ENCODE results near the gene ARRB1.

DNA sequence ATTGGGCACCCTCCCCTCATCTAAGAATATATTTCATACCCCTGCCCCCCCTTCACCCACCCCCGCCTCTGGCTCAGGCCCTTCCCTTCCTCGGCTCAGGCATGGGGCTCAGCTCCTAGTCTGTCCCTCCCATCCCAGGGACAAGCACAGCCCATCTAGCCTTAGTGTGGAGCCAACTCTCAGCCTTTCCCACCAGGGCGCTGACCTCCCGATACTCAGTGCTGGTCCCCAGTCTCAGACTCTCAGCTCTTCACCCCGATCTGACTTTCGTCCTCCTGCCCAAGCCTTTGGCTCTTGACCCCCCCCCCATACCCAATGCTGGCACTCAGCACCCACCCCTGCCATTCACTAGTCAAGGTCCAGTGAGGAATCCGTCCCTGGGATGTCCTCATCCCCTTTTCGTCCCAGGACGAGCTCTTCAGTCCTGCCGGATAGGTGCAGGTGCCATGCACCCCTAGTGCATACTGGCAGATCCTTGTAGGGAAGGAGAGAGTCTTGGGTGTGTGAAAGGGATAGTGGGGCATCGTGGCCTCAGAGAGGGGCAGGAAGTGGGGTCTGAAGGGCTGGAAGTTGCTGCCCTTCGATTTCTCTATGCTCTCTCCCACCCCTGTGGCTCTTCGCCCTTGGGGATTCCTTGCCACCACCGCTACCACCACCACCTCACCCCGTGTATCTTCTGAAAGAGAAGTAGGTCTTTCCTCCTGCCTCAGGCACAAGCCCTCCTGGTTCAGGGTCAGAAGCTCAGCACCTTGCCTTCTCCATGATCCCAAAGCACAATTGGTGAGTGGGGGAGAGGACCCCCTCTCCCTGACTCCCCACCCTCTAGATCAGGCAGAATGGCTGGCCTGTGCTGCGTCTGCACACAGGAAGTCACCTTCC lies 108.5 kb downstream of the ARRB1 start:
- TF ChIP-seq, protein P1, sequence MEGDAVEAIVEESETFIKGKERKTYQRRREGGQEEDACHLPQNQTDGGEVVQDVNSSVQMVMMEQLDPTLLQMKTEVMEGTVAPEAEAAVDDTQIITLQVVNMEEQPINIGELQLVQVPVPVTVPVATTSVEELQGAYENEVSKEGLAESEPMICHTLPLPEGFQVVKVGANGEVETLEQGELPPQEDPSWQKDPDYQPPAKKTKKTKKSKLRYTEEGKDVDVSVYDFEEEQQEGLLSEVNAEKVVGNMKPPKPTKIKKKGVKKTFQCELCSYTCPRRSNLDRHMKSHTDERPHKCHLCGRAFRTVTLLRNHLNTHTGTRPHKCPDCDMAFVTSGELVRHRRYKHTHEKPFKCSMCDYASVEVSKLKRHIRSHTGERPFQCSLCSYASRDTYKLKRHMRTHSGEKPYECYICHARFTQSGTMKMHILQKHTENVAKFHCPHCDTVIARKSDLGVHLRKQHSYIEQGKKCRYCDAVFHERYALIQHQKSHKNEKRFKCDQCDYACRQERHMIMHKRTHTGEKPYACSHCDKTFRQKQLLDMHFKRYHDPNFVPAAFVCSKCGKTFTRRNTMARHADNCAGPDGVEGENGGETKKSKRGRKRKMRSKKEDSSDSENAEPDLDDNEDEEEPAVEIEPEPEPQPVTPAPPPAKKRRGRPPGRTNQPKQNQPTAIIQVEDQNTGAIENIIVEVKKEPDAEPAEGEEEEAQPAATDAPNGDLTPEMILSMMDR (IDR thresholded peaks at IDR 0.05), result no peak
- TF ChIP-seq TCF7L2 (IDR thresholded peaks at IDR 0.05; ENCODE audit: low read depth, low read length) (no peak), POLR2AphosphoS5 (IDR thresholded peaks at IDR 0.05; ENCODE audit: low read depth, low read length) (no peak)
- TF ChIP-seq, protein P2, sequence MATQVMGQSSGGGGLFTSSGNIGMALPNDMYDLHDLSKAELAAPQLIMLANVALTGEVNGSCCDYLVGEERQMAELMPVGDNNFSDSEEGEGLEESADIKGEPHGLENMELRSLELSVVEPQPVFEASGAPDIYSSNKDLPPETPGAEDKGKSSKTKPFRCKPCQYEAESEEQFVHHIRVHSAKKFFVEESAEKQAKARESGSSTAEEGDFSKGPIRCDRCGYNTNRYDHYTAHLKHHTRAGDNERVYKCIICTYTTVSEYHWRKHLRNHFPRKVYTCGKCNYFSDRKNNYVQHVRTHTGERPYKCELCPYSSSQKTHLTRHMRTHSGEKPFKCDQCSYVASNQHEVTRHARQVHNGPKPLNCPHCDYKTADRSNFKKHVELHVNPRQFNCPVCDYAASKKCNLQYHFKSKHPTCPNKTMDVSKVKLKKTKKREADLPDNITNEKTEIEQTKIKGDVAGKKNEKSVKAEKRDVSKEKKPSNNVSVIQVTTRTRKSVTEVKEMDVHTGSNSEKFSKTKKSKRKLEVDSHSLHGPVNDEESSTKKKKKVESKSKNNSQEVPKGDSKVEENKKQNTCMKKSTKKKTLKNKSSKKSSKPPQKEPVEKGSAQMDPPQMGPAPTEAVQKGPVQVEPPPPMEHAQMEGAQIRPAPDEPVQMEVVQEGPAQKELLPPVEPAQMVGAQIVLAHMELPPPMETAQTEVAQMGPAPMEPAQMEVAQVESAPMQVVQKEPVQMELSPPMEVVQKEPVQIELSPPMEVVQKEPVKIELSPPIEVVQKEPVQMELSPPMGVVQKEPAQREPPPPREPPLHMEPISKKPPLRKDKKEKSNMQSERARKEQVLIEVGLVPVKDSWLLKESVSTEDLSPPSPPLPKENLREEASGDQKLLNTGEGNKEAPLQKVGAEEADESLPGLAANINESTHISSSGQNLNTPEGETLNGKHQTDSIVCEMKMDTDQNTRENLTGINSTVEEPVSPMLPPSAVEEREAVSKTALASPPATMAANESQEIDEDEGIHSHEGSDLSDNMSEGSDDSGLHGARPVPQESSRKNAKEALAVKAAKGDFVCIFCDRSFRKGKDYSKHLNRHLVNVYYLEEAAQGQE (IDR thresholded peaks at IDR 0.05; ENCODE audit: insufficient read depth in 1 of 2, low read depth in 2 of 2, low read length in 1 of 2), result no peak
